HEK293 (cell line): ENCODE measurements around the gene DDX17.
A peak's percentile ranks its signal among the peaks of the same experiment; 100 is the strongest.

Experiments used
- IKZF3 ChIP-seq: fragments of 450-650 bp; IDR thresholded peaks from 2 replicates; pipeline ENCODE4 v1.5.0; 2018; ENCODE audit warnings: missing biosample characterization, mild to moderate bottlenecking, missing genetic modification characterization, moderate library complexity
- PBX3 ChIP-seq: sonication (generic); formaldehyde crosslinking; IDR thresholded peaks from 2 replicates; pipeline ENCODE4 v1.8.1; 2022; ENCODE audit warnings: mild to moderate bottlenecking, moderate library complexity, missing genetic modification reagents
- PRDM4 ChIP-seq: fragments of 450-650 bp; formaldehyde crosslinking; IDR thresholded peaks from 2 replicates; pipeline ENCODE4 v1.5.1; 2017; ENCODE audit warnings: missing biosample characterization, missing genetic modification characterization
- SCRT1 ChIP-seq: fragments of 450-650 bp; formaldehyde crosslinking; IDR thresholded peaks from 2 replicates; pipeline ENCODE4 v1.5.1; 2016; ENCODE audit warnings: missing biosample characterization, missing genetic modification characterization, borderline replicate concordance
- SCRT2 ChIP-seq: fragments of 450-650 bp; formaldehyde crosslinking; IDR thresholded peaks from 2 replicates; pipeline ENCODE4 v1.5.1; 2016; ENCODE audit warnings: missing biosample characterization, missing genetic modification characterization
- SP3 ChIP-seq: fragments of 450-650 bp; formaldehyde crosslinking; IDR thresholded peaks from 2 replicates; pipeline ENCODE4 v1.5.1; 2016; ENCODE audit warnings: missing biosample characterization, missing genetic modification characterization
- YY1 ChIP-seq: fragments of 450-650 bp; formaldehyde crosslinking; IDR thresholded peaks from 2 replicates; pipeline ENCODE4 v1.5.1; 2018; ENCODE audit warnings: missing biosample characterization, missing genetic modification characterization
- ZBTB11 ChIP-seq: fragments of 450-650 bp; formaldehyde crosslinking; conservative IDR thresholded peaks from 2 replicates; pipeline ENCODE4 v1.5.1; 2016; ENCODE audit warnings: low read depth, missing biosample characterization, missing genetic modification characterization
- ZBTB17 ChIP-seq: fragments of 450-650 bp; formaldehyde crosslinking; IDR thresholded peaks from 2 replicates; pipeline ENCODE4 v1.5.1; 2016; ENCODE audit warnings: missing biosample characterization, missing genetic modification characterization
- ZBTB8A ChIP-seq: fragments of 450-650 bp; formaldehyde crosslinking; IDR thresholded peaks from 2 replicates; pipeline ENCODE4 v1.5.1; 2016; ENCODE audit warnings: missing biosample characterization, missing genetic modification characterization
- ZEB2 ChIP-seq: fragments of 450-650 bp; formaldehyde crosslinking; IDR thresholded peaks from 2 replicates; pipeline ENCODE4 v1.5.1; 2016; ENCODE audit warnings: missing biosample characterization, missing genetic modification characterization
- ZFHX2 ChIP-seq: fragments of 450-650 bp; formaldehyde crosslinking; conservative IDR thresholded peaks from 2 replicates; pipeline ENCODE4 v1.5.1; 2016; ENCODE audit warnings: missing biosample characterization, missing genetic modification characterization
- ZFP37 ChIP-seq: fragments of 450-650 bp; formaldehyde crosslinking; IDR thresholded peaks from 2 replicates; pipeline ENCODE4 v1.5.1; 2016; ENCODE audit warnings: missing biosample characterization, missing genetic modification characterization
- ZNF184 ChIP-seq: fragments of 450-650 bp; IDR thresholded peaks from 2 replicates; pipeline ENCODE4 v1.5.1; 2018; ENCODE audit warnings: missing biosample characterization, mild to moderate bottlenecking, missing genetic modification characterization
- ZNF2 ChIP-seq: fragments of 450-650 bp; formaldehyde crosslinking; IDR thresholded peaks from 2 replicates; pipeline ENCODE4 v1.5.1; 2016; ENCODE audit warnings: missing biosample characterization, missing genetic modification characterization
- ZNF24 ChIP-seq: fragments of 450-650 bp; formaldehyde crosslinking; IDR thresholded peaks from 2 replicates; pipeline ENCODE4 v1.5.1; 2016; ENCODE audit warnings: missing biosample characterization, missing genetic modification characterization
- ZNF324 ChIP-seq: fragments of 450-650 bp; formaldehyde crosslinking; IDR thresholded peaks from 2 replicates; pipeline ENCODE4 v1.5.1; 2016; ENCODE audit warnings: missing biosample characterization, missing genetic modification characterization
- ZNF335 ChIP-seq: fragments of 450-650 bp; formaldehyde crosslinking; conservative IDR thresholded peaks from 2 replicates; pipeline ENCODE4 v1.5.1; 2016; ENCODE audit warnings: missing biosample characterization, missing genetic modification characterization
- ZNF350 ChIP-seq: fragments of 450-650 bp; formaldehyde crosslinking; IDR thresholded peaks from 2 replicates; pipeline ENCODE4 v1.5.0; 2017; ENCODE audit warnings: missing biosample characterization, mild to moderate bottlenecking, missing genetic modification characterization
- ZNF391 ChIP-seq: fragments of 450-650 bp; formaldehyde crosslinking; IDR thresholded peaks from 2 replicates; pipeline ENCODE4 v1.5.1; 2016; ENCODE audit warnings: low read depth, missing biosample characterization, missing genetic modification characterization, borderline replicate concordance
- ZNF530 ChIP-seq: fragments of 450-650 bp; formaldehyde crosslinking; IDR thresholded peaks from 2 replicates; pipeline ENCODE4 v1.5.1; 2016; ENCODE audit warnings: low read depth, missing biosample characterization, missing genetic modification characterization
- ZNF544 ChIP-seq: fragments of 450-650 bp; formaldehyde crosslinking; IDR thresholded peaks from 2 replicates; pipeline ENCODE4 v1.5.0; 2017; ENCODE audit warnings: missing biosample characterization, missing genetic modification characterization
- ZNF610 ChIP-seq: fragments of 450-650 bp; formaldehyde crosslinking; IDR thresholded peaks from 2 replicates; pipeline ENCODE4 v1.5.1; 2016; ENCODE audit warnings: missing biosample characterization, missing genetic modification characterization, borderline replicate concordance
- ZNF76 ChIP-seq: fragments of 450-650 bp; formaldehyde crosslinking; IDR thresholded peaks from 2 replicates; pipeline ENCODE4; 2016; ENCODE audit warnings: low read depth, missing biosample characterization, missing genetic modification characterization, borderline replicate concordance
- ZNF785 ChIP-seq: fragments of 450-650 bp; formaldehyde crosslinking; IDR thresholded peaks from 2 replicates; pipeline ENCODE4 v1.5.1; 2016; ENCODE audit warnings: missing biosample characterization, missing genetic modification characterization
- ZSCAN16 ChIP-seq: fragments of 450-650 bp; formaldehyde crosslinking; IDR thresholded peaks from 2 replicates; pipeline ENCODE4 v1.5.1; 2016; ENCODE audit warnings: missing biosample characterization, missing genetic modification characterization

DDX17 gene

GRCh38 chr22:38461414-38462081 is 44.6 kb downstream of the DDX17 start (continued):
- TF ChIP-seq ZNF530 (tag by site-specific recombination) (no peak), ZNF76 (tag by site-specific recombination) (peak; percentile 63; the same call in 1 of the 2 replicates), ZNF324 (tag by site-specific recombination) (peak; percentile 78; the same call in 1 of the 2 replicates), ZNF350 (no peak), ZNF544 (tag by site-specific recombination) (no peak), SP3 (peak; percentile 50), ZBTB17 (tag by site-specific recombination) (peak; percentile 97), ZNF2 (peak; percentile 87), ZNF24 (tag by site-specific recombination) (peak; percentile 69; the same call in 1 of the 2 replicates), SCRT1 (tag by site-specific recombination) (peak; percentile 89), ZNF610 (tag by site-specific recombination) (peak; percentile 84; the same call in 1 of the 2 replicates), ZFHX2 (tag by site-specific recombination) (0 out of 2 replicates have a peak, but pooled peaks have one; percentile 7), ZFP37 (tag by site-specific recombination) (peak; percentile 85), ZNF184 (peak; percentile 78; the same call in 1 of the 2 replicates), ZNF335 (peak; percentile 74), ZEB2 (tag by site-specific recombination) (peak; percentile 88), IKZF3 (tag by site-specific recombination) (peak; percentile 78), YY1 (tag by site-specific recombination) (peak; percentile 59), ZBTB8A (peak; percentile 57), ZNF785 (peak; percentile 61; the same call in 1 of the 2 replicates), PBX3 (no peak), PRDM4 (tag by site-specific recombination) (peak; percentile 15; the same call in 1 of the 2 replicates), ZNF391 (no peak), SCRT2 (peak; percentile 98), ZSCAN16 (tag by site-specific recombination) (no peak), ZBTB11 (tag by site-specific recombination) (peak; percentile 39; the same call in 1 of the 2 replicates)
